Measurements from ENCODE around the gene KCNIP3. TPM values are rescaled to one million over a fixed set of nuclear protein-coding genes. Genes with fewer than 3 reads are reported as not detected.

Gene KCNIP3
- polyA plus RNA-seq, 1 of the 3 experiments (the other 2 are of a cell fraction) = 0.97 TPM

DNA sequence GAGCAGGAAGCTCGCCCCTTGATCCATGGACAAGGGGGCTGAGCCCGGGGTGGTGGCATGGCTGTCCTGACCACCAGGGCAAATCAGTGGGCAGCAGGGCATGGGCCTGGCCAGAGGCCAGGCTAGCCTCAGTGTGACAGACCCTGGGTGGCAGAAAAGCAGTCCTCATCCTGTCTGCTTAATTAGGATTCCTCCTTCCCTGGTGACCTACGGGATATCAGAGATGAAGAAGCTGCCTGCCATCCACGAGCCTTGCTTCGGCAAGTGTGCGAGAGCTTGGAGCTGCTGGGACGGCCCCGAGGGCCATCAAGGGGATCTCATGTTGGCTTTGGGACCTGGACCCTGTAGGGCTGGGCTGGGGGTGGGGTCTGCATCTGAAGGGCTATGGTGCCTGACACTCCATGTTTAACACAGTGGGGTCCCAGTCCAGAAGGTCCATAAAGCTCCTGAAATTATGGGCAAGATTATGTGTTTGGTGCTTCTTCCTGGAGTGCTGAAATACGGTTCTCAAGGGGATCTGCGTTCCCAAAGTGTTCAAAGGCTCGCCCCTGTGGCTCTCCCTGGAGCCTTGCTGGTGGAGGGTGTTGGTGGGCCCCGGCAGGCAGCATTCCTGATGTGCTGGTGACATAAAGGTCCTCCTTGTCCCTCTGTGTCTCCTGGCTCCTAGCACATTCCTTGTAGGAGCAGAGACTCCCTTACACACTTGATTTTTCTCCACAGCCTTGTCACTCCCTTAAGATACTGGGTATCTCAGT lies 52.6 kb downstream of the KCNIP3 start:
- ChIA-PET CTCF (interaction anchor here (1.0 to 1.1 kb wide), 3 partner anchors 25 to 118 kb away, joined by 3 read pairs; no protein-coding TSS in a partner anchor), POLR2A (no interaction called here)
- Histone ChIP-seq H3K4me3 (ENCODE audit: low read depth in 2 of 2, low read length in 1 of 2) (no peak overlapping the region), H3K9me3 (no peaks in the 10 kb centered on the region), H3K27me3 (ENCODE audit: insufficient read depth) (peaks cover 32% of the 10 kb centered on the region), H3K79me2 (ENCODE audit: insufficient read depth) (no peaks in the 10 kb centered on the region), H3K27ac (ENCODE audit: low read depth in 2 of 2, low read length in 1 of 2) (no peak overlapping the region), H3K4me2 (no peak overlapping the region), H3F3A (replicated peaks; ENCODE audit: insufficient read depth) (no peaks in the 10 kb centered on the region), H3K9me2 (no peaks in the 10 kb centered on the region), H3K36me3 (replicated peaks in 1 of 2; ENCODE audit: control insufficient read depth in 1 of 2, insufficient read depth in 2 of 2, low read length in 1 of 2) (no peaks in the 10 kb centered on the region), H4K20me1 (ENCODE audit: insufficient read depth) (no peaks in the 10 kb centered on the region), H3K9ac (no peak overlapping the region), H2AFZ (ENCODE audit: low read depth) (no peak overlapping the region), H3K4me1 (ENCODE audit: control insufficient read depth in 1 of 2, insufficient read depth in 2 of 2, low read depth in 1 of 2, low read length in 1 of 2) (peaks cover 4% of the 10 kb centered on the region in 2 experiments; a peak in 2 of 4 replicates)
- TF ChIP-seq NRF1 (IDR thresholded peaks at IDR 0.05; ENCODE audit: low read depth, low read length) (no peak), SMC3 (IDR thresholded peaks at IDR 0.05; ENCODE audit: low read depth, low read length) (no peak), NFIC (IDR thresholded peaks at IDR 0.05; ENCODE audit: borderline replicate concordance) (no peak), YY1 (IDR thresholded peaks at IDR 0.05; ENCODE audit: low read depth) (no peak), TEAD4 (IDR thresholded peaks at IDR 0.05; ENCODE audit: borderline replicate concordance, insufficient read depth) (no peak), ELF1 (IDR thresholded peaks at IDR 0.05) (no peak)
- DNase-seq = no peak
- WGBS (ENCODE audit: low lambda C conversion rate) = 0% methylated on average over 2 of the region's 12 CpGs

DNA sequence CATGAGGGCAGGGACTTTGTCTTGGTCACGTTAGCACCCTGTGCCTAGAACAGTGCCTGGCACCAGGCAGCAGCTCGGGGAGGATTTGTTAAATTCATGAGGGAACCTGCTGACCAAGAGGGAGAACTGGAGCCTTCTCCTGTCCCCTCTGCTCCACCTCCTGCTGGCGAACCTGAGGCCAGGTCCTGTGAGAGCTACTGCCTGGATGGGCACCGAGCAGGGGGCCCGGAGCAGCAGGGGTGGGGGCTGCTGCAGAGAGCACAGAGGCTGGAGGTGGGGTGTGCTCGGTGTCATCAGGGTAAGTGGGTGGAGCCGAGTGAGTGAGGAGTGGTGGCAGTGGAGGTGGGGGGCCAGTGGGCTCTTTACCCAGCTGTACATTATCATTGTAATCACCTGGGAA lies 53.2 kb downstream of the KCNIP3 start:
- Histone ChIP-seq H3K36me3 (replicated peaks in 1 of 2; ENCODE audit: control insufficient read depth in 1 of 2, insufficient read depth in 2 of 2, low read length in 1 of 2) (no peaks in the 10 kb centered on the region), H3K9me2 (no peaks in the 10 kb centered on the region), H3K9ac (no peak overlapping the region), H3K4me2 (no peak overlapping the region), H4K20me1 (ENCODE audit: insufficient read depth) (no peaks in the 10 kb centered on the region), H3K9me3 (no peaks in the 10 kb centered on the region), H3K79me2 (ENCODE audit: insufficient read depth) (no peaks in the 10 kb centered on the region), H3K4me3 (ENCODE audit: low read depth in 2 of 2, low read length in 1 of 2) (no peak overlapping the region), H3K4me1 (ENCODE audit: control insufficient read depth in 1 of 2, insufficient read depth in 2 of 2, low read depth in 1 of 2, low read length in 1 of 2) (peaks cover 0 to under 1% of the 10 kb centered on the region in 2 experiments; a peak in 2 of 4 replicates), H2AFZ (ENCODE audit: low read depth) (no peak overlapping the region), H3F3A (replicated peaks; ENCODE audit: insufficient read depth) (no peaks in the 10 kb centered on the region), H3K27ac (ENCODE audit: low read depth in 2 of 2, low read length in 1 of 2) (no peak overlapping the region), H3K27me3 (ENCODE audit: insufficient read depth) (peaks cover 26% of the 10 kb centered on the region)
- no peak for DNase-seq
- ChIA-PET CTCF (interaction anchor here (1.0 to 1.1 kb wide), 3 partner anchors 26 to 119 kb away, joined by 3 read pairs; no protein-coding TSS in a partner anchor), POLR2A (no interaction called here)
- TF ChIP-seq ZBTB33 (IDR thresholded peaks at IDR 0.05; ENCODE audit: borderline replicate concordance, low read depth) (no peak), EP300 (IDR thresholded peaks at IDR 0.05; ENCODE audit: borderline replicate concordance in 1 of 2, low read depth in 1 of 2, low read length in 1 of 2) (no peak), SIN3A (IDR thresholded peaks at IDR 0.05; ENCODE audit: borderline replicate concordance, low read depth, low read length) (no peak), TEAD4 (IDR thresholded peaks at IDR 0.05; ENCODE audit: borderline replicate concordance, insufficient read depth) (no peak), FOSL2 (IDR thresholded peaks at IDR 0.05; ENCODE audit: borderline replicate concordance, low read depth) (no peak), YY1 (IDR thresholded peaks at IDR 0.05; ENCODE audit: low read depth) (no peak), RCOR1 (IDR thresholded peaks at IDR 0.05; ENCODE audit: low read length) (no peak), ELF1 (IDR thresholded peaks at IDR 0.05) (no peak), JUND (IDR thresholded peaks at IDR 0.05) (no peak), SMC3 (IDR thresholded peaks at IDR 0.05; ENCODE audit: low read depth, low read length) (no peak), MXI1 (IDR thresholded peaks at IDR 0.05; ENCODE audit: low read depth, low read length) (no peak)
- 20% methylated on average over 7 of the region's 7 CpGs for WGBS (ENCODE audit: low lambda C conversion rate)
